Muscle of back (tissue), 11 donors: Measurements from ENCODE around the gene MVP. TPM values are rescaled to one million over a fixed set of nuclear protein-coding genes. Genes with fewer than 3 reads are reported as not detected.
"Not testable (repeated sequence)": the region's sequence is repeated elsewhere in the genome, so short reads cannot be mapped to it uniquely, and the experiment has no call there.

ENCODE experiments used
- DNase-seq, 3 donors: peaks; one replicate each; pipeline versions ENCODE4 v3.0.0 to v3.0.0-alpha.2; 2013
- polyA plus RNA-seq, 10 donors: library from polyadenylated mRNA; unstranded; fragments of 120-200 nt; gene quantifications; one replicate each; pipeline ENCODE4 v1.2.1, GENCODE V29; 2013; ENCODE audit not compliant: insufficient read length in 10 of 10

The MVP gene
- polyA plus RNA-seq, 10 donors, result 15.8 to 31.4 (median 18.7) TPM

GRCh38 chr16:29842732-29843346, 22.6 kb downstream of the MVP start:
- no peak for DNase-seq

- no peak for DNase-seq
These were observed 23.7 kb downstream of the MVP start for GRCh38 chr16:29843931-29844330.

- no peak for DNase-seq
These were observed 24.5 kb downstream of the MVP start for GRCh38 chr16:29844575-29845331.

- no peak for DNase-seq
These were observed 25.4 kb downstream of the MVP start for GRCh38 chr16:29845656-29846055.

GRCh38 chr16:29848420-29849297, 28.4 kb downstream of the MVP start:
- peak; percentile 38 to 68 (median 58) for DNase-seq

GRCh38 chr16:29849505-29849904, 29.2 kb downstream of the MVP start:
- DNase-seq, result no peak

GRCh38 chr16:29850998-29851397, 30.7 kb downstream of the MVP start:
- DNase-seq, result no peak

GRCh38 chr16:29852654-29853053, 32.4 kb downstream of the MVP start:
- DNase-seq, result peak in 2 of 3 donors; percentile 38 to 56

- DNase-seq, result no peak
These were observed 34.3 kb downstream of the MVP start for GRCh38 chr16:29854520-29855100.

- DNase-seq, result no peak
These were observed 37.0 kb downstream of the MVP start for GRCh38 chr16:29857133-29857760.

GRCh38 chr16:29858149-29858849, 38.0 kb downstream of the MVP start:
- no peak for DNase-seq

- DNase-seq, result no peak
These were observed 38.7 kb downstream of the MVP start for GRCh38 chr16:29858974-29859373.

GRCh38 chr16:29860218-29860617, 40.0 kb downstream of the MVP start:
- no peak for DNase-seq

GRCh38 chr16:29862383-29862883, 42.2 kb downstream of the MVP start:
- no peak for DNase-seq

GRCh38 chr16:29862884-29863668, 42.8 kb downstream of the MVP start, which contains the start of gene CDIPT:
Gene CDIPT, minus strand, starts transcription at chr16:29863226. Its CDS starts 369 bp downstream, at chr16:29862857.
- peak; percentile 96 to 98 (median 97) for DNase-seq

GRCh38 chr16:29863669-29863984, 43.4 kb downstream of the MVP start:
- no peak for DNase-seq

- no peak for DNase-seq
These were observed 43.9 kb downstream of the MVP start for GRCh38 chr16:29864205-29864604.

GRCh38 chr16:29868396-29869009, 48.2 kb downstream of the MVP start:
- DNase-seq, result no peak

GRCh38 chr16:29869067-29869466, 48.8 kb downstream of the MVP start:
- not testable (repeated sequence) for DNase-seq
